Measurements from ENCODE around the gene SEC24C. TPM values are rescaled to one million over a fixed set of nuclear protein-coding genes. Genes with fewer than 3 reads are reported as not detected.
A peak's percentile ranks its signal among the peaks of the same experiment; 100 is the strongest.
"Not testable (repeated sequence)": the region's sequence is repeated elsewhere in the genome, so short reads cannot be mapped to it uniquely, and the experiment has no call there.

Gene SEC24C, protein sequence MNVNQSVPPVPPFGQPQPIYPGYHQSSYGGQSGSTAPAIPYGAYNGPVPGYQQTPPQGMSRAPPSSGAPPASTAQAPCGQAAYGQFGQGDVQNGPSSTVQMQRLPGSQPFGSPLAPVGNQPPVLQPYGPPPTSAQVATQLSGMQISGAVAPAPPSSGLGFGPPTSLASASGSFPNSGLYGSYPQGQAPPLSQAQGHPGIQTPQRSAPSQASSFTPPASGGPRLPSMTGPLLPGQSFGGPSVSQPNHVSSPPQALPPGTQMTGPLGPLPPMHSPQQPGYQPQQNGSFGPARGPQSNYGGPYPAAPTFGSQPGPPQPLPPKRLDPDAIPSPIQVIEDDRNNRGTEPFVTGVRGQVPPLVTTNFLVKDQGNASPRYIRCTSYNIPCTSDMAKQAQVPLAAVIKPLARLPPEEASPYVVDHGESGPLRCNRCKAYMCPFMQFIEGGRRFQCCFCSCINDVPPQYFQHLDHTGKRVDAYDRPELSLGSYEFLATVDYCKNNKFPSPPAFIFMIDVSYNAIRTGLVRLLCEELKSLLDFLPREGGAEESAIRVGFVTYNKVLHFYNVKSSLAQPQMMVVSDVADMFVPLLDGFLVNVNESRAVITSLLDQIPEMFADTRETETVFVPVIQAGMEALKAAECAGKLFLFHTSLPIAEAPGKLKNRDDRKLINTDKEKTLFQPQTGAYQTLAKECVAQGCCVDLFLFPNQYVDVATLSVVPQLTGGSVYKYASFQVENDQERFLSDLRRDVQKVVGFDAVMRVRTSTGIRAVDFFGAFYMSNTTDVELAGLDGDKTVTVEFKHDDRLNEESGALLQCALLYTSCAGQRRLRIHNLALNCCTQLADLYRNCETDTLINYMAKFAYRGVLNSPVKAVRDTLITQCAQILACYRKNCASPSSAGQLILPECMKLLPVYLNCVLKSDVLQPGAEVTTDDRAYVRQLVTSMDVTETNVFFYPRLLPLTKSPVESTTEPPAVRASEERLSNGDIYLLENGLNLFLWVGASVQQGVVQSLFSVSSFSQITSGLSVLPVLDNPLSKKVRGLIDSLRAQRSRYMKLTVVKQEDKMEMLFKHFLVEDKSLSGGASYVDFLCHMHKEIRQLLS
- polyA plus RNA-seq (2013, experiment 1 of 2; ENCODE audit: insufficient read length), result 58.1 TPM
- 56.6 TPM for polyA plus RNA-seq (2013, experiment 2 of 2; ENCODE audit: insufficient read length)

DNA sequence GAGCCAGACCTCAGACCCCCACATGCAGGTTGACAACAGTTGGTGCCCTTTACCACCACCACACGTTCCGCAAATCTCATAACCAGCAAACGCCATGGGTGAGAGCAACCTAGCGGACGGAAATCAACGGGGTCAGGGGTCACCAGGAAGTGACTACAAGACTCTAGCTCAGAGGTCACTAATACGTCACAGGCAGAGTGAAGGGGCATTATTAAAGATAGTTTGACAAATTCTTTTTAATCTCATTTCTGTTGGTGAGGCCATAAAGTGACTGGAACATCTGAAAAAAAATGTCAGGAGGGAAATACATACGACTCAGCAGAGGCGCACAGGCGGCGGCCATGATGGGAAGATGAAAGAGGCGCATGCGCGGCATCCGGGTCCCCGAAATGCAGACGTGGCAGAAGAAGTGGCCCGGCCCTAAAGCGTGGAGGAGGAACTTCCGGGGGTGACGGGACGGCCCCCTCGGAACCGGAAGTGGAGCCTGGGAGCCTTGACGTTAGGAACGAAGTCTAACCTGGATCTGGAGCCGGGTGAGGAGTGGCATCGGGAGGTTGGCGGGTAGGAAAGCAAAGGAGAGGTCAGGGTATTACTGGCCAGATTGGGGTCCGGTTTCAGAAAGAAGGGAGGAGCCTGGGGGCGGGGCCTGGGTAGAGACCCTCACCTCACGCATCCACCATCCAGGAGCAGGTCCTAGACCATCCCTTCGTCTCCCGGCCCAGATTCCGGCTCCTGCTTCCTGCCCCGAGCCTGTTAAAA is at the start of gene SEC24C:
TSS of gene SEC24C (plus strand) at position 468 of the 759 bp plus-strand sequence. CDS start 2,461 bp downstream, outside the sequence.
- peak; percentile 97 for DNase-seq

DNA sequence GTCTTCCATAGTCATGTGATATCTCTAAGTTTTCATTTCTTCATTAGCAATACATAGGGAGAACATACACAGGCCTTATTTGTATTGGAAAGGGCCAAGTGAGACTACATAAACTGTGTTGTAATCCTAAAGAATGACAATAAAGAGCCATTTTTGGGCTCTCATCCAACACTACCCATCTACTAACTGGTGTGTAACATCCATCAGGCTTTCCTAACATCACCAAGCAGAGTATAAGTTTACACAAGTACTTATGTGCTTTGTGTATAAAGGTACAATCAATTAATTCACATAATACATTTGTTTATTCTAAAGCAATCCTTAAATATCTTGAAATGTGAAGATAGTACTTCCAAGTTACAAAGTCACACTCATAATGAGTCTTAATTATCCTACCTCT is 48.9 kb upstream of the SEC24C start:
- peak; percentile 4 for DNase-seq

DNA sequence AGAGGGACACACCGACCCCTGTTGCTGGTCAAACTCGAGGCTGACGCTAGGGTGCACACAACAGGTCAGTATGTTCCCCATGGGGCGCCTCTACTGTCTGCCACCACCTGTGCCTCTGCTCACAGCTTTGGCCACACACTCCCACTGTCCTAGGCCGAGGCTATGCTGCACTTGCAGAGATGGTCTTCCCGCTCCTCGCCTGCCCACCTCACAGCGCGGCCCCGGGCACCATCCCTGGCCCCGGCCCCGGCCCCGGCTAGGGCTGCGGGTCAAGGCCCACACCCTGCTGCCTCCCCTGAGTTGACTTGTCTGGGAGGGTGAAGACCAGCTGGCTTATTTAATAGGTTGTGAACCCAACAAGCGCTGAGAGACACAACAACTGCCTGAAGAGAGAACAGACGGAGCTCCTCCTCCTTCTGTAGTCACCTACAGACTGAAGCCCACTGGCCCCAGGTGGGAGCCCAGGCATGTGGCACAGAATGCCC is 46.5 kb upstream of the SEC24C start, which contains the start of gene AGAP5:
TSS of gene AGAP5 (minus strand) at position 435 of the 485 bp plus-strand sequence. CDS start at position 81, 354 bp downstream.
- not testable (repeated sequence) for DNase-seq

DNA sequence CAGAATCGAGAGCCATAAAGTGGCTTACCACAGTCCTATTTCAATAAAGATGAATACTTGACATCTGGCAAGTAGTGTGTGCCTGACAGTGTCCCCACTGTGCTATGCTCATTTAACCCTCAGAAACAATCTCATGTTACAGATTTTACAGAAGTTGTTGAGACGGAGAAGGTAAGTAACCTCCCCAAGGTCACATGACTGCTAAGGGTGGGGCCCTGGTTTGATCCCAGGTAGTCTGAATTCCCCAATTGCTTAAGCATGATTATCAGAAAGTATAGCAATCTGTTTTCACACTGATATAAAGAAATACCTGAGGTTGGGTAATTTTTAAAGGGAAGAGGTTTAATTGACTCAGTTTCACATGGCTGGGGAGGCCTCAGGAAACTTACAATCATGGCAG is 45.4 kb upstream of the SEC24C start:
- not testable (repeated sequence) for DNase-seq

DNA sequence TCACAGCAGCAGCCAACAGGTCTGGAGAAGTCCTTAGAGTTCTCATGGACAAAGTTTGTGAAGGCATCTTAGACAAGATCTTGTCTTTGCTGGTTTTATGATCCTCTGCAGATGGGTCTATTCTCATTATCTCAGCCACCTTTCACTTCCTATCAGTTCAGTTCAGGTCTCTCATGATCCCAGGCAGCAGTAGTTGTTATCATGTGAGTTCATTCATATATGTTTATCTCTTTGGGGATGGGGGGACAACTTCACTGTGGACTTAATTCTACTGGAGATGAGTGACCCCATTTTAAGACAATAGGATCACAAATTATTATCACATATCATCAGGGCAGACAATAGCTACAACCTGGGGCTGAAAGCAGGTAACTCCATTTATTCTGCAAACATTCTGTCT is 40.2 kb upstream of the SEC24C start:
- DNase-seq, result not testable (repeated sequence)

DNA sequence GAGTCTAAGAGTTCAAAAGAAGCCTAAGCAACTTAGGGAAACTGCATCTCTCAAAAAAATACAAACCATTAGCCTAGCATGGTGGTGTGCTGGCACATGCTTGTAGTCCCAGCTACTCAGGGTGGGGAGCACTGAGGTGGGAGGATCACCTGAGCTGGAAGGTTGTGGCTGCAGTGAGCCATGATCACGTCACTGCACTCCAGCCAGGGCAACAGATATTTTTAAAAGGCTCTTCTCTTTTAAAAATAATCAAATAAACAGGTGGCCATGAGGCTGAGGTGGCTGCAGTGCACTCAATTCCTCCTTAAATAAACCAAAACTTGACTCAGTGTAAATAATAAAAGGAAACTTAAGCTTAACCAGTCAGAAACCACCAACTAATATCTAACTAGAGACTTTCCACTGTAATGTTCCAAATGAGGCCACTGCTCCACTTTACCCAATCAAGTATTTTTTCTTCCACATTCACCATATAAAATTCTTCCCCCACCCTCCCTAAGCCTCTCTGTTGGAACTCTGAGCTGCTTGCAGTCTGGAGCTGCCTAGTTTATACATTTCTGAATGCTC is 38.6 kb upstream of the SEC24C start:
- DNase-seq, result not testable (repeated sequence)

DNA sequence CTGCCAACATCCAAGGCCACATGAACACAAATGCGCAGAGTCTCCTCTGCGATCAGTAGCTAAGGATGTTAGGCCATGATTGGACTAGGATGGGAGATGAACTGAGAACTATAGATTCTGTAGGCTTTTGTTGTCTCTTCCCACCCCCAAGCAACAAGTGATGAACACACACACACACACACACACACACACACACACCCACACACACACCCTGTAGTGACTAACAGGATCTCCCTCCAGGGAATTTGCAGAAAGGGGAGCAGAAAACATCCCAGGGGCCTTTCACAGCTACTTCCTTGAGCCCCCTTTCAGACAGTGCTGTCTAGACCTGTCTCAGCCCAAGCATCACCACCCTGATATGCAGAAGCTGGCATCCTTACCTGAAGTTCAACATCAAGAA is 37.7 kb upstream of the SEC24C start:
- not testable (repeated sequence) for DNase-seq

DNA sequence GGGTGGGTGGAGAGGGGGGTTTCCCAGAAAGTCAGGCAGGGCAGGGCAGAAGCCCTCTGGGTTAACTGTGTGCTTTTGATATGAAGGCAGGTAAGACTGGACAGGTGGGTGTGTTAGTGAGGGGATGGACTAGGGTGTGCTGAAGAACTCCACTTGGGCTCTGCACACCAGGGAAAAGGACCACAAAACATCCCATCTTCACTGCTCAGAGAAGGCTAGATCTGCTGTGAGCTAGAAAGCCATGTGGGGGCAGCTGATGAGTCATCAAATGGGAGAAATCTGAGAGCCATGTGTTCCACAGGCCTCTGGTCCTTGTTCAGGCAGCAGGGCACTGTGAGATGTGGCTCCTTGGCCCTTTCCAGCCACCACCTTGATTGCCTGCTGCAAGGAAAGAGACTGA is 36.5 kb upstream of the SEC24C start:
- DNase-seq, result not testable (repeated sequence)

DNA sequence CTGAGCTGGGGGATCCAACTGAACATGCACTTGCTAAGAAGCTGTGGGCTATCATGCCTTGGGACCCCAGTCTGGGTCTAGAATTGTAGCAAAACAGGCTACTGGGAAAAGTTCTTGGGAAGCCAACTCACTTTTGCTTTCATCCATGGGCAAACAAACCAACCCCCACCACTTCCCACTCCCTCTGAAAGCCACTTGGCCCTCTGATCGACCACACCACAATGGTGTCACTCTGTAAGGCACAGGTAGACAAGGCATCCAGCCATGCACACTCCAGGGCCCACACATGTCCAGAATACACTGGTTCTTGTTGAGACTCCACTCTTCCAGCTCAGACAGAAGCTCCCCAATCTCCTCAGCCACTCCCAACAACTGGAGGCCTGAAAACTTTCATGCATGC is 36.0 kb upstream of the SEC24C start:
- DNase-seq, result not testable (repeated sequence)

DNA sequence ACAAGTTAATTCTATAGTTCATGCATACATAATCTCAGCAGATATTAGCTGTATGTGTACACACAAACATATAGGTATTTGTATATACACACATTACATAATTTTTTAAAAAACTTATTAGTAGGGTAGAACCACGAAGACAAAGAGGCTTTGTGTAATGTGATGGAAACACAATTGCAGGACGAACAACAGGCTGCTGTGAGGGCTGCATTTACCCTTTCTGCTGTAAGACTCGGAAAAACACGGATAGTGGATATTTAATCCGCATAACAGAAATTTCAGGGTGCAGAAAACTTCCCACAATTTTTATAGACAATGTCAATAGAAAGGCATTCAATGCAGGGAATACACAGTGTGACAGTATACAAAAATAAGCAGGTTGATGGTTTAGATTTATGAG is 32.5 kb upstream of the SEC24C start:
- not testable (repeated sequence) for DNase-seq

DNA sequence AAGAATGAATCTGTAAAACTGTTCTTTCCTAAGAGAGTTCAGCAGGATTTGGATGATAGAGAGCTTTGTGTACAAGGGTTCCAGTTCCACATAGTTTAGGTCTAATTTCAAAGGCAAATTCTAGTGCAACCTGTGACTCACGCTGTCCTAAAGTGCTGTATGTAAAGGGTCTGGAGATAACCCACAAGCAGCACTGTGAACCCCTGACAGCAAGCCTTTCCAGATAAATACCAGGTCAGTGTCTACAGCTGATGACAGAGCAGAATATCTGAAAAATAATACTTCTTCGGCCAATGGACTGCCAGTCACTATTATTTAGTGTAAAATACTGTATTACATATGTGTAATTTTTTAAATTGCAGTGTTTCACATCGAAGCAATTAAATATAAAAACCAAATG is 30.3 kb upstream of the SEC24C start:
- not testable (repeated sequence) for DNase-seq

DNA sequence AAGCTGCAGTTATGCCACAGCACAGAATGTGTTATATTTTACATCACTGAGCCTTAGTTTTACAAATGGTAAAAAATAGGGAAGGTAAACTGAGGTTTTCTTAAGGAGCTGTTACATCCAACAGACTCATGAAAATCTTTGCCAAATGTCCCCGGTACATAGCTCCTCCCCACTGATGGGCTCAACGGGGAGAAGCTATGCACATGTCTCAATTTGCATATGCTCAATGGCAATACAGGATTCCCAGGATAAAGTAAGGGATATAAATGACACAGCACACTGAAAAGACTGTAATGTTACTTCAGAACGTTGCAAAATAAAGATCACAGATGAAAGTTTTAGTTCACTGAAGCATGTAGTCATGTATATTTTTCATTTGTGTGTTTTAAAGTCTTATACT is 29.7 kb upstream of the SEC24C start:
- DNase-seq, result not testable (repeated sequence)

DNA sequence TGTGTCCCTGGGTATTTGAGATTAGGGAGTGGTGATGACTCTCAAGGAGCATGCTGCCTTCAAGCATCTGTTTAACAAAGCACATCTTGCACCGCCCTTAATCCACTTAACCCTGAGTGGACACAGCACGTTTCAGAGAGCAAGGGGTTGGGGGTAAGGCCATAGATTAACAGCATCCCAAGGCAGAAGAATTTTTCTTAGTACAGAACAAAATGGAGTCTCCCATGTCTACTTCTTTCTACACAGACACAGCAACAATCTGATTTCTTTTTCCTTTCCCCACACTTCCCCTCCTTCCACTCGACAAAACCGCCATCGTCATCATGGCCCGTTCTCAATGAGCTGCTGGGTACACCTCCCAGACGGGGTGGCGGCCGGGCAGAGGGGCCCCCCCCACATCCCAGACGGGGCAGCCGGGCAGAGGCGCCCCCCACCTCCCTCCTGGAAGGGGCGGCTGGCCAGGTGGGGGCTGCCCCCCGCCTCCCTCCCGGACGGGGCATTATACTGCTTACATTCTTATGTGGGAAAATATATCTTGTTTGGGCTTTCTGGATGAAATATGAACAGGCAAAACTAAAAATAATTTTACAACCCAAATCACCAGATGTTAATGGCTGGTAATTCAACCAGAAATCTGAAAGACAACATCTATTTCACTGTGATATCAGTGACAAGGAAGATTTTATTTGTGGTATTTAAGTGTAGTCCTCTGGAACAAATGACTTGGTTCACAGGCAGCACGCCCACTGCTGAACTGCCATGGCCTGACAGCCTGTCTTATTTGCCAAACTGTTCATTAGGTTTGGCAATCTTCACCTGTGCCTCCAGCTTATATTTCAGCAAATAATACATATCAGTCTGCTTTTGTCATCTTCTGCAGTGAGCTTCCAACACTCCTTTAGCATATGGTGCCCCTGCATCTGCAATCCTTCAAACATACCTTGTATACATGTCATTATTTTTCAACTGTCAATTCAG is 28.7 kb upstream of the SEC24C start:
- DNase-seq, result not testable (repeated sequence)

DNA sequence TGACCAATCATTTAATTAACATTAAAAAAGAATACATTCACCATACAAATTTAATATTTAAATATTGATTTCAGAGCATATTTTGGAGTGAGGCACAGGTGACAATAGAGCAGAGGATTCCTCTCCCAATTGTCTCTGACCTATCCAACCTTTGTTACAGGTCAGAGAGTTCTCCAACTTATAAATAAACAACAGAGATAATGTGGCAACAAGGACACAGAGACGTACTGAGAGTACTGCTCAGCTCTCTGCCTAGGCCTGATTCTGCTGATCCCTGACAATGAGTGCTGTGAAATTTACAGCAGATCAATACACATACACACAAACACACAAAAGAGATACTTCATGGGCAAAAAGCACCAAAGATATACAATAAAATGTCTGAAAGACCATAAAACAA is 27.9 kb upstream of the SEC24C start:
- DNase-seq, result no peak

DNA sequence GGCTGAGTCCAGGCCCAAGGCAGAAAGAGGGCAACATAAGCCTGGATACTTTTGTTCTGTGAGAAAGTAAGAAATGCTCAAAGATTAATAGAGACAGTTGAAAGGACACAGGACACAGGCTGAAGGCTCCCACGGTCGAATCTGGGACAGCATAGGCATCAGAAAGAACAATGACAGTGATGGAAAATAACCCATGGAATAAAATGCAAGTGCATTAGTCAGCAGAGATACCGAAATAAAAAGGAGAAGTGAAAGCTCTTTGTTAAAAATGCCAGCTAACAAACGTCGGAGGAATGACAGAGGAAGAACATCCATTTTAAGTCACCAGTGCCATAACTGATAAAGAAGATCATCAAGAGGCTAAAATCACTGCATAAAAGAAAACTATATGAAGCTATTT is 26.6 kb upstream of the SEC24C start:
- no peak for DNase-seq

DNA sequence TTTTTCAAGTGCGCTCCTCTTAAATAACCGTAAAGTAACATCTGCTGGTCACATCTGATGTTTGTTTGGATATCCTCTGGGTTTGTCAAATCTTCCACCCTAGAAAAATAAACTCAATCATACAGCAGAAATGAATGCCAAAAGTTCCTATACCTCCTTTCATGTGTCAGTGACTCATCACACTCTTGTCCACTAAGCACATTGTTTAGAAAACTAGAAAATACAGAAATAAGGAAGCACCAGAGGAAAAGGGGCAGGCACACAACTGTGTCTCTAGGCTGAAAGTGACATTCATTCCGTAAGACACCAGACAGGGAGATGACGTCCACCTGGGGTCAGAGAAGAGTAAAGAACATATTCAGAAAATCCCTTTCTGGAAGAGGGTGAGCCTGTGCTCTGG is 23.6 kb upstream of the SEC24C start:
- not testable (repeated sequence) for DNase-seq

DNA sequence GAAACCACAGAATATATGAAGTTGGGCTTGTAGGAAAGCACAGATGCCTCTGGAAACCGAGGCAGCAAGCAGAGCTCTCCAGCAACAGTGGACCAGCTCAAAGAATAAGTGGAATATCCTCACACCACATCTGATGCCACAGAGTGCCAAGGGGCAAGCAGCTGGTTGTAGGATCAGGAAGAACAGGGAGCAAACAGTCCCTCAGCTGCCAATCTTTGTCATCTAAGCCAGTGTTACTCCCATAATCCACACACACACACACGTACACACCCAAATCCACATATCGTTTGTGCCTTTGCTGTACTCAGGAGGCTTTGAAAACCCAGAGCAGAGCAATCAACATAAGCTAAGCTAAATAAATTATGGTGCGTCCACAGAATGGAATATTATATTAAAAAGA is 20.7 kb upstream of the SEC24C start:
- no peak for DNase-seq

DNA sequence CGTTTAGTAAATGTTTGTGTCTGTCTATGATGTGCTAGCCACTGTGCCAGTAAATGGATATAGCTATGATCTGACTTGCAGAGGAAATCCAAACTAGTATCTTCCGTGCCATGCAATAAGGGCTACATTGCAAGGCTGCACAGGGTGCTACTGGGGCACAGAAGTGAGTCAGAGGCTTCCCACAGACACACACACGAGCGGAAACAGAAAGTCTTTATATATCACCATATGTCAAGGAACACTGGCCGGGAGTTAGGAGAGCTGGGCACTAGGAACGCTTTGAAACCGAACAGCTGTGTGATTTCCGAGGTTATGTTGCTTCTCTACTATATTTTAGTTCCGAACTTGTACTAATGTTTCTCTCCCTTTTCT is 14.4 kb upstream of the SEC24C start:
- DNase-seq, result peak; percentile 47

DNA sequence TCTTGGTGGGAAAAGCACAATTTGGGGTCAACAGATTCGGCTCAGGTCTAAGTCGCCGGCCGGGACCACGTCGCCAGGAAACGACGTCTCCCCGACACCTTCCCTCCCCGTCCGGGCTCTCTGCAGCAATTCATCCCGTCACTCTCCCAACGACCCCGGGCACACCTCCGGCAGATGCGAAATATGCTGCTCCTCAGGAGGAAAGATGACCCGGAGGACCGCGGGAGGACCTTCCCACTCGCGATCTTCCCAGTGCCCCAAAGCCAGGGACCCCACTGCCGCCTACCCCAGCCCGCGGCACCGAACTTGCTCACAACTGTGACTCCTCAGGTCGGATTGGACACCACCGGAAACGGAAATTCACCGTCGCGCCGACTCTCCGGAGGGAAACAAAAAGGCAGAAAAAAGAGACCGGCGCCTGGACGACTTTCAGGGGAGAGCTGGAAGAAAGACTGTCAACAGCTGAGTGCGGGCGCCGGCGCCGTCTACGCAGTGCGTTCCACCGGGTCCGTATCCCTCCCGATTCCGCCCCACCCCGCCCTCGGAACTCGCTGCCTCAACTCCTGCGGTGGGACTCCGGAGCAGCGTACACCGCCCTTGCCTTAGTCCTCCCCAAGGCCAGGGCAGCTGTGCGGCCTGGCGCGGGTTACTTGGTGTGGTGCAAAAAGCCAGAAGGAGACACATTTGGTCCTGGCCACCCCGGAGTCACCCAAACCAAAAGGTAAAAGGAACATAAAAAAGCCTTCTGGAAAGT is 13.8 kb upstream of the SEC24C start:
- DNase-seq, result peak; percentile 92

All from fibroblast of skin of scalp (primary cell).